ENCODE data around the gene RHD. TPM values are rescaled to one million over a fixed set of nuclear protein-coding genes. Genes with fewer than 3 reads are reported as not detected.
A peak's percentile ranks its signal among the peaks of the same experiment; 100 is the strongest.
"Not testable (repeated sequence)": the region's sequence is repeated elsewhere in the genome, so short reads cannot be mapped to it uniquely, and the experiment has no call there.

RHD gene
- total RNA-seq, 1 donor from 2014 or later, result not detected

DNA sequence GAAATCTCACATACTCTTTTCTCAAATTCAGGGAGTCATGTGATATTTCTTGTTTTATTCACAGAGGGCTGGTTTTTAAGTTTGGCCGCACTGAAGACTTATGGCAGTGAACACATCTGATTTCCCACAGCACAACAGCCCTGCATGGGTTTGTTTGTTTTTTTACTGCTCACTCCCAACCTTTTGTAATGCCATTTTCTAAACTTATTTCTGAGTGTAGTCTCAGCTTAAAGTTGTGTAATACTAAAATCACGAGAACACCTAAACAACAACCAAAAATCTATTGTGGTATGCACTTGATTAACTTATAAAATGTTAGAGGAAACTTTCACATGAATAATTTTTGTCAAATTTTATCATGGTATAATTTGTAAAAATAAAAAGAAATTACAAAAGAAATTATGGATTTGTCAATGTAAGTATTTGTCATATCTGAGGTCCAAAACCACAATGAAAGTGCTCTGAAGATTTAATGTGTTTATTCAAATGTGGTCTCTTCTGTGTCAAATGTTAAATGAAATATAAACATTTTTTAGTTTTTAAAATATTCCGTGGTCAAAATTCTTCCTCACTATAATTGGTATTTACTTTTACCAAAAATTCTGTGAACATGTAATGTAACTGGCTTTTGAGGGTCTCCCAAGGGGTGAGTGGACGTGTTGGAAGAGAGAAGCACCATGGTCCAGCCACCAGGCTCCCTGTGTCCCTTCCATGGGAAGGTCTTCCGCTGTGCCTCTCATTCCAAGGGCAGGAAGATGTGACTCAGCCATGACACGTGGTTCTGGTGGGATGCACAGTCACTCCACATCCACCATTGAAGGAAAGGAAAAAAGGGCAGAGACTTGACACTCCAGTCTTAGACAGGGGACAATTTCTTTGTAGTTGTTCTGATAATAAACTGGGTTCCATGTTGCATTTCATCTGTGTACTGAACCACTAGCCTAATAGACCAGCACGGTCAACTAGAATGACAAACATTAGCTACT lies 88.6 kb downstream of the RHD start:
- Histone ChIP-seq H3K36me3 (peaks cover 54% of the 10 kb centered on the region), H3K27me3 (ENCODE audit: low read depth) (no peaks in the 10 kb centered on the region), H3K4me1 (no peaks in the 10 kb centered on the region), H3K27ac (no peak overlapping the region), H3K9me3 (no peaks in the 10 kb centered on the region), H3K4me3 (no peak overlapping the region)
- no peak for TF ChIP-seq CTCF (IDR thresholded peaks at IDR 0.05)
- DNase-seq, result no peak
- ATAC-seq, result no peak
- intact Hi-C loops (cut with DNase I), result no loop called here

DNA sequence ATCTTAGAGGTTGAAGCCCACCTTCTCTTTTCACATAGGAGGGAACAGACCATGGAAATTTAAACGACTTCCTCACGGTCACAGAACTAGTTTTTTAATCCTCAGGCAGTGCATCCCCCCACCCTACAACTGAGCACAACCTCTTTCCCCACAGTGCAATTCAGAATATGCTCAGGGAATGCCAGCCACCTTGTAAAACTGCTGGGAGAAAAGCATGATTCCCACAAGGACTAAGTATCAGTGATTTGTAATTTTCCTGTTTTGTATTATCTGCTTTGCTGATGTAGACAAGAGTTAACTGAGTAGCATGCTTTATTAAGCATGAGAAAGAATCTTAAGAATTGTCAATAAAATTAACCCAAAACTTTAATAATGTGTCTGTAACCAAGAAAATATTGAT lies 89.6 kb downstream of the RHD start:
- H3K4me3 ChIP-seq, result no peak overlapping the region

GRCh38 chr1:25362634-25363559 lies 90.6 kb downstream of the RHD start:
- H3K27me3 ChIP-seq (ENCODE audit: low read depth); H3K9me3 ChIP-seq; H3K27ac ChIP-seq; H3K4me1 ChIP-seq; H3K4me3 ChIP-seq; DNase-seq; intact Hi-C loops (cut with DNase I): not testable (repeated sequence)
- H3K36me3 ChIP-seq, result peaks cover 43% of the 10 kb centered on the region
- ATAC-seq, result peak in 1 of 2 donors; percentile 82

More for the DNA sequence above, 89.6 kb downstream of the RHD start:
- no peak for ATAC-seq
- no peak for DNase-seq
- Histone ChIP-seq H3K27me3 (ENCODE audit: low read depth) (no peaks in the 10 kb centered on the region), H3K36me3 (peaks cover 46% of the 10 kb centered on the region), H3K4me1 (no peaks in the 10 kb centered on the region), H3K27ac (no peak overlapping the region), H3K9me3 (no peaks in the 10 kb centered on the region)
- no peak for TF ChIP-seq CTCF (IDR thresholded peaks at IDR 0.05)
- intact Hi-C loops (cut with DNase I), result no loop called here

- Histone ChIP-seq H3K4me3 (no peak overlapping the region), H3K36me3 (no peaks in the 10 kb centered on the region), H3K27me3 (ENCODE audit: low read depth) (no peaks in the 10 kb centered on the region), H3K4me1 (no peaks in the 10 kb centered on the region), H3K9me3 (no peaks in the 10 kb centered on the region), H3K27ac (no peak overlapping the region)
- intact Hi-C loops (cut with DNase I), result no loop called here
- no peak for TF ChIP-seq CTCF (IDR thresholded peaks at IDR 0.05)
- ATAC-seq (peak in 1 of 2 donors; percentile 45), DNase-seq (no peak)
Observed at GRCh38 chr1:25369241-25369640, 96.9 kb downstream of the RHD start.

DNA sequence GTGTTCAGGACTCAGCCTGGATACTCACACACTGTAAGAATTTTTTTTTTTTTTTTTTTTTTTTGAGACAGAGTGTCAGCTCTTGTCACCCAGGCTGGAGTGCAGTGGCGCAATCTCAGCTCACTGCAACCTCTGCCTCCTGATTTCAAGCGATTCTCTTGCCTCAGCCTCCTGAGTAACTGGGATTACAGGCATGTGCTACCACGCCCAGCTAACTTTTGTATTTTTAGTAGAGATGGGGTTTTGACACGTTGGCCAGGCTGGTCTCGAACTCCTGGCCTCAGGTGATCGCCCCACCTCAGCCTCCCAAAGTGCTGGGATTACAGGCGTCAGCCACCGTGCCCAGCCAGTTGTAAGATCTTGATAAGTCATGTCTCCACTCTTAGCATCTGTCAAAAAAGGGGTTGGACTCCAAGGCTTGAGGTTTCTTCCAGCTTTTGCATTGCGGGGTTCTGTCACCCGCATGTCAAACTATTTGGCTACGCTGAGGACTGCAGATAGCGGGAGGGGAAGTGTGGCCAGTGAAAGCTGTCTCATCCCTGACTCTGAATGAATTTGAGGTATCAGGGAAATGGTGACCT lies 97.5 kb downstream of the RHD start:
- H3K4me1 ChIP-seq; DNase-seq; H3K9me3 ChIP-seq; H3K27me3 ChIP-seq (ENCODE audit: low read depth); H3K4me3 ChIP-seq; H3K27ac ChIP-seq; ATAC-seq; intact Hi-C loops (cut with DNase I); H3K36me3 ChIP-seq: not testable (repeated sequence)

DNA sequence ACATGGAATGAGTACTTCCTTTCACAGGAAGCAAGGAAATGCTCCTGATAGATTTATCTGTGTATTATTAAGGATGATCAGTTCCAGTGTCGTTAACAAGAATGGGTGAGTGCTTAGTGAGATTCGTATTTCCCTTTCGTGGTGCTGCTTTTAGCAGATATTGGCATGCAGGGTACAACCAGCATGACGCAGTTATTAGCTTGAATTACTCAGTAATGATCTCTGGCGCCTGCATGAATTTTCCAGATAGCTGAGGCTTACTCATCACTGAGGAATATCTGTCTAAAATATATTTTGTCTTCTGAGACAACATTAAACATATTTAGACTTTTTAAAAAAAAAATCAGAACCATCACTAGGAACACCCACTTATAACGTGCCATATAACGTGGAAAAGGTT lies 99.4 kb downstream of the RHD start:
- H3K4me3 ChIP-seq; H3K4me1 ChIP-seq; ATAC-seq; H3K27me3 ChIP-seq (ENCODE audit: low read depth); intact Hi-C loops (cut with DNase I); H3K27ac ChIP-seq; H3K36me3 ChIP-seq; DNase-seq; H3K9me3 ChIP-seq: not testable (repeated sequence)

DNA sequence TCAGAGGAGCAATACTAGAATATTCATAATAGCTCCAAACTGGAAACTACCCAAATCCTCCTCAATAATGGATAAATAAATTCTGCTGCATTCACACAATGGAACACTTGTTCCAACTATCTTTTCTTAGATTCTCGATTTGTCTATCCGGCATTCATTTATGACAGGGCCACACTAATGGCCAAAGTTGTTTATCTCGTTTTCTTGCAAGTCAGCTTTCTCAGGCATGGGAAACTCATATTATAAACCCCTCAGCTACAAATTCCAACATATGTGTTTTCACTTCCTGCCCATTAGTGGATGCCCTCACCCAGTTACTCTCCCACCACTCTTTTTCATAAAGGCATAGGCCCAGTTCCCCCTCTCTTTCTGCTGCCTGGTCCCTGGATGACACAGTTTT lies 106.1 kb downstream of the RHD start:
- H3K4me1 ChIP-seq; H3K36me3 ChIP-seq; ATAC-seq; H3K27me3 ChIP-seq (ENCODE audit: low read depth); H3K9me3 ChIP-seq; H3K4me3 ChIP-seq; H3K27ac ChIP-seq; DNase-seq; intact Hi-C loops (cut with DNase I): not testable (repeated sequence)

Measured in lower lobe of right lung (tissue), 2 donors.